Endothelial cell of hepatic sinusoid (primary cell): Measurements from ENCODE around the gene SYCN.

ENCODE experiments used
- in situ Hi-C: cut with HindIII; loops from 2 replicates; pipeline ENCODE4 v1.10.0; 2017; ENCODE audit warnings: low sequenced_read_pairs

Gene SYCN

GRCh38 chr19:39172700-39173501, 31.2 kb downstream of the SYCN start:
- in situ Hi-C loops, result no loop called here

GRCh38 chr19:39171479-39172465, 32.3 kb downstream of the SYCN start:
- in situ Hi-C loops, result no loop called here

GRCh38 chr19:39170386-39171231, 33.5 kb downstream of the SYCN start:
- in situ Hi-C loops, result no loop called here

DNA sequence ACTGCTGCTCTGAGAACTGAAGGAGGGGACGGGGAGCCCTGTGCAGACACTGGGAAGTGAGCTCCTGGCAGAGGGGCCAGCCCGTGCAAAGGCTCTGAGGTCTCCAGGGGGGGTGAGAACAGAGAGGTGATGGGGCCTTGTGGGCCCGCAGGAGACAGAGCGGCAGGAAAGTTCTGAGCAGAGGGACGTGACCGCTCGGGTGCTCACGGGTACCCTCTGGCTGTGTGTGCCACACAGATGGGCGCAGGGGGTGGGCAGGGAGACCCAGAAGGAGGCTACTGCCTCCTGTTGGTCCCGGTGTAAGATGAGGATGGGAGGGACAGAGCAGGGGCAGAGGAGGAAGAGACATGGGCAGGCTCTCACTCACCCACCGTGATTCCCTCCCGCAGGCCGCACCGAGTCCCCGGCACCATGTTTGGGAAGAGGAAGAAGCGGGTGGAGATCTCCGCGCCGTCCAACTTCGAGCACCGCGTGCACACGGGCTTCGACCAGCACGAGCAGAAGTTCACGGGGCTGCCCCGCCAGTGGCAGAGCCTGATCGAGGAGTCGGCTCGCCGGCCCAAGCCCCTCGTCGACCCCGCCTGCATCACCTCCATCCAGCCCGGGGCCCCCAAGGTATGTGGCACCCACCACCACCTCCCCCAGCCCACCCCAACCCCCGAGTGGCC, 34.8 kb downstream of the SYCN start:
- in situ Hi-C loops, result no loop called here

DNA sequence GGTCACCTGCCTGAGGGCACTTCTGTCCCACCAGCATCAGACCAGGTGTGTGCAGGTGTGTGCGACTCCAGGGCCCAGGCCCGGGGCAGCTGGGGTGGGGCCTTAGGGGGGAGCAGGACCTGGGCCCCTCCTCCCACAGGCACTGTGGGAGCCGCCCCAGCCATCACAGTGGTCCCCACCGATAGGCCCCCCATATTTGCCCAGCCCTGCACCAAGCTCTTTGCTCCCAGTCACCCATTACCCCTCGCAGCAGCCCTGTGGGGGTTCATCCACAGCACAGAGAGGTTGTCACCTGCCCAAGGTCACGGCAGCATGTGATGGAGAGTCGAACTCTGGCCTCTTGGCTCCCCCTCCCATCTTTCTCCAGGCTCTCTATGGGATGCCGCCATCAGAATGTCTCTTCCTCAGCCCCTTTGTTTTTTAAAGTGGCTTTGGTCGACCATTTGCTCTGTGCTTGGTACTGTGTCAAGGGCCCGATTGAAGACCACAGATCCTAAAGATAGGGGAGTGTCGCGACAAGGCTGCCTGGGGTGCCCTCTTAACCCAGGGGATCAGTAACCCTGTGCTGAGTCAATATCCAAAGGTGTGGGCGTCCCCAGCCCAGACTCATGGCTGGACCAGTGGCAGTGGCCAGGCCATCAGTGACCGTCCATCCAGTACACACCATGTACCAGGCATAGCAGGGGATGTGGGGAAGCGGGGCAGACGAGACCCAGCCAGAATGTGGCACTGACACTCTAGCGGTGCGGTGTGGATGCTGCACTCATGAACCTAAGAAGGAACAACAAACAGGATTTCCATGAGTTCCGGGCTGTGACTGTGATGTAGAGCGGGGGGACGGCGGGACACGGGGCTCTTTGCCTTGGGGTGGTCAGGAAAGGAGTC, 35.6 kb downstream of the SYCN start:
- in situ Hi-C loops, result no loop called here

DNA sequence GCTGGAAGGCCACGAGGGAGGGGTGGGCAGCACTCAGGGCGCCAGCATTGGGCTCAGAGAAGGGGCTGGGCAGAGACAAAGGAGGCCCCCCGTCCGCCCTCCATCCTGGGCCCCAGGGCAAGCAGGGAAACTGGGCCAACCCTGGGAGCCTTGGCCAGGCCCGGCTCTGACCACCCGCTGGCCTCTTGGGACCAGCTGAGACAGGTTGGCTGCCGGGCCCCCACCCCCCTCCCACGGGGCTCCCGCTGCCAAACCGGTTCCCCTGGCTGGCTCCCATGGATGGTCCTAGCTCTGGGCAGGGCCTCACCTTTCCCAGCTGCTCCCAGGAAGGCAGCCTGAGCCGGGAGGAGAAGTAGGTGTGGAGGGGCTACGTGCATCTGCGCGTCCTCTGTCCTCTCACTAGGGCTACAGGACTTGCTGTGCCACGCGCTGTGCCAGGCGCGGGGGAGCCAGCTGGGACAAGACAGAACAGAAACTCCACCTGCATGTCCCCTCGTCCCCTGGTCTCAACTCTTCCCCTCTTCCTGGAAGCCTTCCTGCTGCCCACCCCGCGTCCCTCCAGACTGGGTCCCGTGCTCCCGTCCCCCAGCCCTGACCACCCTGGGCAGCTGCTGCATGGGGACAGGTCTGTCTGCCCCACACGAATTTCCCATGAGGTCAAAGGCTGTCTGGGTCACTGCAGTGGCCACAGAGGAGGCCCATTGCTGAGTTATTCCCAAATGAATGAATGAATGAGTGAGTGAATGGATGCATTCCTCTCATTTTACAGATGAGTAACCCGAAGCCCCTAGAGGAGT, 36.4 kb downstream of the SYCN start:
- in situ Hi-C loops, result no loop called here

GRCh38 chr19:39166571-39167391, 37.3 kb downstream of the SYCN start:
- in situ Hi-C loops, result no loop called here

GRCh38 chr19:39165857-39166256, 38.2 kb downstream of the SYCN start:
- in situ Hi-C loops, result no loop called here

DNA sequence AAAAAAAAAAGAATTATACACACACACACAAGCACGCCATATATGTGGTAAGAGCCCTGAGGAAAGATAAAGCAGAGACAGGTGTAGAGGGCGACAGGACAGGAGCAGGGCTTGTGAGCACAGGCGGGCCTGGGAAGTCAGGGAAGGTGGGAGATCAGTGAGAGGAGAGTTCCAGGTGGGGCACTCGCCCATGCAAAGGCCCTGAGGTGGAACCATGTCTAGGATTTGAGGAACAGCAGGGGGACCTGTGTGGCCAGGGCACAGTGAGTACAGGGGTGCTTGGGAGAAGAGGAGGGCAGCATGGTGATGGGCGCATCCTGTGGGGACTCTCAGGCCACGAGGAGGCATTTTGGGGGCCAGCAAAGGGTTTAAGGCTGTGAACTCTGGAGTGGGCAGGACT, 39.8 kb downstream of the SYCN start:
- in situ Hi-C loops, result no loop called here

DNA sequence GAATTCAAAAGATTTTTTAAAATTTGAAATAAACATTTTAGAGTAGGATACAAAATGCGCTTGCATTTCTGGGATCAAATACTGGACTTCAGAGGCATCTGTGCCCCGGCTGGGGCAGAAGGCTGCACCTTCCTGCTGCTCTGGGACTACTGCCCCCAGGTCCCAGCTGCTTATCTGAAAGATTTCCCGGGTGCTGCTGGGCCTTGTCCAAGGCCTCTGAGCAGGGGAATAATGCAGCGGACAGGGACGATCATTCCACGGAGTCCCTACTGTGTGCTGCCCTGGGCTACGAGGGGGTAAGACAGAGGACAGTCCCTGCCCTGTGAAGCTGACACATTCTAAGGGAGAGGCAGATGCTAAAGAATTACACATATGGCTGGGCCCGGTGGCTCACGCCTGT, 40.4 kb downstream of the SYCN start:
- in situ Hi-C loops, result no loop called here

GRCh38 chr19:39162441-39163043, 41.5 kb downstream of the SYCN start:
- in situ Hi-C loops, result no loop called here

GRCh38 chr19:39160889-39161672, 43.0 kb downstream of the SYCN start:
- in situ Hi-C loops, result no loop called here

DNA sequence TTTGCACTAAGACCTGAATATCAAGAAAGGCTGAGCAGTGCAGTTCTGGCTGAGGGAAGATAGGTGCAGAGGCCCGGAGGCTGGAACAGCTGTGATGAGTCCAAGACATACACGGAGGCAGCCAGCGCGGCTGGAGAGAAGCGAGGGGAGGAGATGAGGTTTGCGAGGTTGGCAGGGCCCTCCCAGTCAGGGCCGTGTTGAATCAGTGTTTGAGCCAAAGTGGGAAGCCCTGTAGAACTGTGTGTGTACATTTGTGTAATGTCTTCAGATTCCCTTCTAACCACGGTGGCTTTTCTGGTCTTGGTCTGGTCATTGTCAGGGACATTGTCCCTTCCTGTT, 43.6 kb downstream of the SYCN start:
- in situ Hi-C loops, result no loop called here

GRCh38 chr19:39158646-39159260, 45.3 kb downstream of the SYCN start:
- in situ Hi-C loops, result no loop called here

- in situ Hi-C loops, result no loop called here
These were observed 46.1 kb downstream of the SYCN start for GRCh38 chr19:39157997-39158389.

GRCh38 chr19:39157275-39157996, 46.6 kb downstream of the SYCN start:
- in situ Hi-C loops, result no loop called here
